ENCODE data around the gene RSPRY1. TPM values are rescaled to one million over a fixed set of nuclear protein-coding genes. Genes with fewer than 3 reads are reported as not detected.

RSPRY1 gene
- 66.7 and 66.9 TPM in 2 replicates for total RNA-seq

DNA sequence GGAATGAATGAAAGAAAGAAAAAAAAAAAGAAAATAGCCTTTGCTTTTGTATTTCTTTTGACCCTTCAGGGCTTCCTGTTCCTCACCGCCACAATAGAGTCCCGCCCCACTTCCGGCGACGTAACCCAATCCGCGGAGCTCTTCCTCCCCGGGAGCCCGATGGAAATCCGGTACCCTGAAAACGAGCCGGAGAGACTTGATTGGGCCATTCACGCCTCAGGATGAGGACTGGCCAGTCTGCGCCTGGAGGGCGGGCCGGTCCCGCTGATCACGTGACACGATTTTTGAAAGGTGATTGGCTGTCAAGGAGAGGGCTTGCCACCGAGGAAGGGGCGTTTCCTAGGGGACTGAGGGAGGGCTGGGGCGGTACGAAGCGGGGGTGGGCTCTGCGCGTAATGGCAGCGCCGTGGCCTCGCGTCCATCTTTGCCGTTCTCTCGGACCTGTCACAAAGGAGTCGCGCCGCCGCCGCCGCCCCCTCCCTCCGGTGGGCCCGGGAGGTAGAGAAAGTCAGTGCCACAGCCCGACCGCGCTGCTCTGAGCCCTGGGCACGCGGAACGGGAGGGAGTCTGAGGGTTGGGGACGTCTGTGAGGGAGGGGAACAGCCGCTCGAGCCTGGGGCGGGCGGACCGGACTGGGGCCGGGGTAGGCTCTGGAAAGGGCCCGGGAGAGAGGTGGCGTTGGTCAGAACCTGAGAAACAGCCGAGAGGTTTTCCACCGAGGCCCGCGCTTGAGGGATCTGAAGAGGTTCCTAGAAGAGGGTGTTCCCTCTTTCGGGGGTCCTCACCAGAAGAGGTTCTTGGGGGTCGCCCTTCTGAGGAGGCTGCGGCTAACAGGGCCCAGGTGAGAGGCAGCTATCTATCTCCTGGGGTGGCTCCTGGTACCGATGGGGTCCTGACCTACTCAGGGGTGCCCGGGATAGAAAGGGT lies at the start of gene RSPRY1, which contains the start of gene PSME3IP1:
Gene RSPRY1, plus strand, starts transcription at position 385 of the 927 bp plus-strand sequence. CDS start 18,330 bp downstream, outside the sequence.
Gene PSME3IP1, minus strand, starts transcription at position 95 of the 927 bp plus-strand sequence. CDS start 12,185 bp downstream, outside the sequence.

DNA sequence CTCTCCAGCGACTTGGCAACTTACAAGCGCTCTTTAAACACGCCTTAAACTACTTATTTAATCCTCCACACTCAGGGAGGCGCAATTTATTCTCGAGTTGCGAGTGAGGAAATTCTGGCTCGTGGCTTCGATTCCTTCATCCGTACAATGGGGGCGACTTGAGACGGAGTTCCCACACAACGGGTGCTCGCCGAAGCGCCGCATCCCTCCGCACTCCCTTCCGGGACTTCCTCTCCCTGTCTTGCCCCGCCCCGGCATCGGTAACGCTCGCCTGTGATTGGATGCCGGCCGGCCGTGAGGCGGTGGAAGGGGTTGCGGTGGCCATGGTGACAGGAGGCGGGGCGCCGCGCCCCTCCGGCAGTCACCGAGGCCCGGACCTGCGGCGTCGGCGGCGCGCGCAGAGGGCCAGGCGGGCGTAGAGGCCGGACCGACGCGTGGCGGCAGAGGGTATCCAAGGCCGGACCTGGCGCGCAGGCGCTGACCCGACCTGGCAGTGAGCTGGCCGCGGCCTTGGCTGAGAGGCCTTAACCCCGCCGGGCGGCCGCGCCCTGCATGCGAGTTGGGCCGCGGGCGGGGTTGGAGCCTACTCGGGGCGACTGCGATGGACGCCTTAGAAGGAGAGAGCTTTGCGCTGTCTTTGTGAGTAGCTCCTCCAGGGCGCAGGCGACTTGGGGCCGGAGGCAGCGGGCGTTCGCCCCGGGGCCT lies 58.8 kb downstream of the RSPRY1 start, which contains the start of gene ARL2BP:
Gene ARL2BP, plus strand, starts transcription at position 493 of the 705 bp plus-strand sequence. Its CDS starts 109 bp downstream, at position 602.

DNA sequence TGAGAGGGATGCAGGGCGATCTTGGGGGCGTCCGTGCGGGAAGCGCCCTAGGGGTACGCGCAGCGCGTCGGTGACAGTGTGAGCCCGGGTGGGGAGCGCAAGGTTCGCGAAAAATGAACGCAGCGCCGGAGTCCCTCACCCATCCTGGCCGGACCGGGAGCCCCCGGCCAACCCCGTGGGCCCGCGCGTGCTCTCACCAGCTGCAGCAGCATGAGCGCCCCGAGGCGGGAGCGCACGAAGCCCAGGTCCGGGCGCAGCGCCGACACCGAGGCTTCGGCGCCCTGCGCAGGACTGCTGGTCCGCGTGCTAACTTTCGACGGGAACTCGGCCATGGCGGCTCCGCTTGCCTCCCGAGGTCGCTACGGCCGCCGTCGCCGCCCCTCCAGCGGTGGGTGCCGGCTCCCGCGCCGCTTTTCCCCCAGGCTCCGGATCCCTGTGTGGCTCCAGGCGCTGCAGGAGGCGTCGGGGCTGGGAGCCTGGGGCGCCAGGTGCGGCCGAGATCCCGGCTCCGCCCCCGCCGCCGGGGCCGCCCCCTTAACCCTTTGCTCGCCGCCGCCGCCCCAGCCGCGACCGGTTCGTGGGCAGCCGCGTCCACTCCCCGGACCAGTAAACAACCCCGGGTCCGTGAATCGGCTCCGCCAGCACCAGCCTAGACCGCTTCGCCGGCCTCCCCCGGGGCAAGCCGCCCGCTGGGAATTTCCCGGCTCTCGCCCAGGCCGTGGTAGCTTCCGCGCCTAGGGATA lies 98.3 kb downstream of the RSPRY1 start, which contains the start of gene PLLP:
Gene PLLP, minus strand, starts transcription at position 464 of the 743 bp plus-strand sequence. Its CDS starts 132 bp downstream, at position 332.

Other genes starting within 250 kb of the RSPRY1 start
- 0.65 and 1.5 TPM in 2 replicates for gene CETP, start 224.4 kb upstream of the RSPRY1 start, total RNA-seq
- 5.5 and 22.8 TPM in 2 replicates for gene NLRC5, start 196.8 kb upstream of the RSPRY1 start, total RNA-seq
- gene CPNE2, start 93.7 kb upstream of the RSPRY1 start, total RNA-seq, result 47.6 and 49.0 TPM in 2 replicates
- gene PSME3IP1, start 290 bp upstream of the RSPRY1 start, total RNA-seq, result 84.8 and 96.1 TPM in 2 replicates
- gene ARL2BP, start 58.9 kb downstream of the RSPRY1 start, total RNA-seq, result 78.0 and 120 TPM in 2 replicates
- gene PLLP, start 98.3 kb downstream of the RSPRY1 start, total RNA-seq, result 1.9 and 7.1 TPM in 2 replicates
- gene CCL22, start 172.5 kb downstream of the RSPRY1 start, total RNA-seq, result not detected in 2 replicates
- 2.3 and 3.2 TPM in 2 replicates for gene CX3CL1, start 186.2 kb downstream of the RSPRY1 start, total RNA-seq
- gene CCL17, start 218.4 kb downstream of the RSPRY1 start, total RNA-seq, result not detected in 2 replicates

All from epithelial cell of umbilical artery (primary cell).